K562 (cell line): ENCODE data around the gene TMEM164. TPM values are rescaled to one million over a fixed set of nuclear protein-coding genes. Genes with fewer than 3 reads are reported as not detected.

ENCODE experiments used
- MEF2A ChIP-seq: IDR thresholded peaks from 2 replicates; pipeline ENCODE4 v1.6.1; 2011; ENCODE audit warnings: low read depth, mild to moderate bottlenecking, low read length, moderate library complexity; ENCODE audit not compliant: control insufficient read depth
- NCOA1 ChIP-seq: fragments of 450-650 bp; IDR thresholded peaks from 2 replicates; pipeline ENCODE4 v1.6.1; 2016; ENCODE audit warnings: low read depth
- POLR2B ChIP-seq: fragments of 450-650 bp; IDR thresholded peaks from 2 replicates; pipeline ENCODE4 v1.6.1; 2018; ENCODE audit warnings: low read depth; ENCODE audit not compliant: partially characterized antibody
- SETDB1 ChIP-seq: IDR thresholded peaks from one replicate; pipeline ENCODE4 v1.6.1; 2012; ENCODE audit warnings: low read length, control low read depth, inconsistent platforms
- SRSF7 ChIP-seq: fragments of 200-400 bp; formaldehyde crosslinking; optimal IDR thresholded peaks from 2 replicates; pipeline ENCODE3; 2017; ENCODE audit warnings: mild to moderate bottlenecking, low read depth, low read length
- YY1 ChIP-seq, 3 experiments: IDR thresholded peaks; 2 replicates each; pipeline ENCODE4 v1.6.1; 2011; ENCODE audit warnings: low read length in 2 of 3, mild to moderate bottlenecking in 2 of 3, moderate library complexity in 2 of 3, borderline replicate concordance in 1 of 3, control low read depth in 1 of 3, low read depth in 1 of 3; ENCODE audit not compliant: insufficient read depth in 3 of 3, insufficient replicate concordance in 2 of 3, control insufficient read depth in 1 of 3, insufficient read length in 1 of 3; ENCODE audit errors: extremely low read depth in 1 of 3
- ZNF124 ChIP-seq: sonication (generic); formaldehyde crosslinking; IDR thresholded peaks from 2 replicates; pipeline ENCODE4 v1.8.1; 2022; ENCODE audit warnings: missing genetic modification reagents
- polyA plus RNA-seq, 8 experiments: library from polyadenylated mRNA; depleted of rRNA in 4 of 8; stranded (reverse) in 5 of 8; unstranded in 3 of 8; fragments of >200 nt; fragmentation: Nextera tagmentation in 2 of 8; fragmentation: Illumina TruSeq in 1 of 8; extraction: Ambion mirVana in 2 of 8; extraction: Trizol in 1 of 8; gene quantifications; 2 replicates each; pipeline versions ENCODE4 v1.2.1 to v1.2.3, GENCODE V29; 2011 to 2014; ENCODE audit warnings: inconsistent platforms in 1 of 8, missing spikeins in 1 of 8
- total RNA-seq, 7 experiments: library from RNA; depleted of rRNA in 6 of 7; stranded (reverse); fragments of >200 nt in 6 of 7; fragmentation: Illumina TruSeq in 2 of 7; extraction: Trizol in 2 of 7; gene quantifications; 2 replicates each; pipeline versions ENCODE4 v1.2.1 to v1.2.3, GENCODE V29; 2011 to 2021; ENCODE audit warnings: low replicate concordance in 1 of 7
- TF ChIP-seq, protein P1 (sequence below), 2 experiments: fragments of 450-650 bp; IDR thresholded peaks; 2 replicates each; pipeline ENCODE4 v1.6.1; 2018; ENCODE audit warnings: mild to moderate bottlenecking in 2 of 2, low read depth in 1 of 2; ENCODE audit not compliant: partially characterized antibody in 2 of 2

TMEM164 gene
- total and polyA plus RNA-seq, 9 of the 15 experiments (the other 6 are each of a cell fraction or from before 2014, with no cell fraction given), result 2.4 to 57.3 (median 23.1) TPM

DNA sequence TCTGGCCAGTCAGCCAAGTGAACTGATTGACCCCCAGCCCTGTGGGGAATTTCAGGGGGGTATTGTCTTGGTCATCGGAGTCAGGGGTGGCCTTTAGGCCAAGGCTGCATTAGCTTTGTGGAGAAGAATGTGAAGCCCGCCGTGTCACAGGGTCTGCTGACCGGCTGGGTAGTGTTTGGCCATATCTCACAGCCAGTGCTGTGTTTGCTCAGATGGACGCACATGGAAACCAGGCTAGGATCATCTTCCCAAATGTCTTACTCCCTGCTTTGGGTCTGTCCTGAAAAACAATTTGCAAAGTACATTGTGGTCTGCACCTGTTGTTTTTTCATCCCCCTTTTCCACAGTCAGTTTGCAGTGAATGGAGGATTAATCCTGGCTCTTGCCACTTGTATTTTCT, 13.0 kb downstream of the TMEM164 start (continued):
- TF ChIP-seq, protein P1, sequence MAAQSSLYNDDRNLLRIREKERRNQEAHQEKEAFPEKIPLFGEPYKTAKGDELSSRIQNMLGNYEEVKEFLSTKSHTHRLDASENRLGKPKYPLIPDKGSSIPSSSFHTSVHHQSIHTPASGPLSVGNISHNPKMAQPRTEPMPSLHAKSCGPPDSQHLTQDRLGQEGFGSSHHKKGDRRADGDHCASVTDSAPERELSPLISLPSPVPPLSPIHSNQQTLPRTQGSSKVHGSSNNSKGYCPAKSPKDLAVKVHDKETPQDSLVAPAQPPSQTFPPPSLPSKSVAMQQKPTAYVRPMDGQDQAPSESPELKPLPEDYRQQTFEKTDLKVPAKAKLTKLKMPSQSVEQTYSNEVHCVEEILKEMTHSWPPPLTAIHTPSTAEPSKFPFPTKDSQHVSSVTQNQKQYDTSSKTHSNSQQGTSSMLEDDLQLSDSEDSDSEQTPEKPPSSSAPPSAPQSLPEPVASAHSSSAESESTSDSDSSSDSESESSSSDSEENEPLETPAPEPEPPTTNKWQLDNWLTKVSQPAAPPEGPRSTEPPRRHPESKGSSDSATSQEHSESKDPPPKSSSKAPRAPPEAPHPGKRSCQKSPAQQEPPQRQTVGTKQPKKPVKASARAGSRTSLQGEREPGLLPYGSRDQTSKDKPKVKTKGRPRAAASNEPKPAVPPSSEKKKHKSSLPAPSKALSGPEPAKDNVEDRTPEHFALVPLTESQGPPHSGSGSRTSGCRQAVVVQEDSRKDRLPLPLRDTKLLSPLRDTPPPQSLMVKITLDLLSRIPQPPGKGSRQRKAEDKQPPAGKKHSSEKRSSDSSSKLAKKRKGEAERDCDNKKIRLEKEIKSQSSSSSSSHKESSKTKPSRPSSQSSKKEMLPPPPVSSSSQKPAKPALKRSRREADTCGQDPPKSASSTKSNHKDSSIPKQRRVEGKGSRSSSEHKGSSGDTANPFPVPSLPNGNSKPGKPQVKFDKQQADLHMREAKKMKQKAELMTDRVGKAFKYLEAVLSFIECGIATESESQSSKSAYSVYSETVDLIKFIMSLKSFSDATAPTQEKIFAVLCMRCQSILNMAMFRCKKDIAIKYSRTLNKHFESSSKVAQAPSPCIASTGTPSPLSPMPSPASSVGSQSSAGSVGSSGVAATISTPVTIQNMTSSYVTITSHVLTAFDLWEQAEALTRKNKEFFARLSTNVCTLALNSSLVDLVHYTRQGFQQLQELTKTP (IDR thresholded peaks at IDR 0.05; ENCODE audit: low read depth in 1 of 2, partially characterized antibody in 2 of 2), result no peak
- TF ChIP-seq NCOA1 (no peak), MEF2A (no peak), POLR2B (no peak), SRSF7 (no peak), ZNF124 (no peak), SETDB1 (no peak), YY1 (IDR thresholded peaks at IDR 0.05; ENCODE audit: borderline replicate concordance in 1 of 3, control insufficient read depth in 1 of 3, extremely low read depth in 1 of 3, insufficient read depth in 3 of 3, insufficient read length in 1 of 3, insufficient replicate concordance in 2 of 3, low read depth in 1 of 3, low read length in 2 of 3) (no peak)
